CD4-positive, alpha-beta T cell treated with Interleukin-1 beta for 1 hour (primary cell): ENCODE data around the gene TLR1.
"Not testable (repeated sequence)": the region's sequence is repeated elsewhere in the genome, so short reads cannot be mapped to it uniquely, and the experiment has no call there.

Experiments used
- DNase-seq, 2 donors: peaks; one replicate each; pipeline ENCODE4 v3.0.0-alpha.2; 2020 to 2022

The TLR1 gene

GRCh38 chr4:38804654-38805295, at the start of gene TLR1:
Gene TLR1 (minus strand): TSS chr4:38804791. CDS start chr4:38798831, 5,960 bp downstream.
- DNase-seq, result peak; percentile 33 to 71

- DNase-seq, result no peak
These were observed 41.4 kb upstream of the TLR1 start for GRCh38 chr4:38846015-38846414.

DNA sequence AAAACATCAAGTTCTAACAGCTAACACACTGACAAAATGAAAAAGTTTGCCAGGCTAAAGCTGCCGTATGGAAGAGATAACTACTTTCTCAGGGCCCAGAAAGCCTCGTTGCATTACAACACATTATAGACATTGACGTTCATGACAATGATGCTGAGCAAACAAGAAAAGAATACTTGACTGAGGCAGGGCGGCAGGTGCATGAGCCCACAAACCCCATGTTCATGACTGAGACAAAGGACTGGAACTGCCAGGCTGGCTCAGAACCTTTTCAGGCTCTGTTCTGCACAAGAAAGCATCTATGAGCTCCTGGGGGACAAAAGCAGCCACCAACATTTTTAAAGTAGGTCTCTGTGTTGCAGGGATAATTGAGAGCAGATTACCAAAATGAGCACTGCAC, 38.4 kb upstream of the TLR1 start:
- no peak for DNase-seq

GRCh38 chr4:38837849-38838248, 33.3 kb upstream of the TLR1 start:
- DNase-seq, result peak in 1 of 2 donors; percentile 33

DNA sequence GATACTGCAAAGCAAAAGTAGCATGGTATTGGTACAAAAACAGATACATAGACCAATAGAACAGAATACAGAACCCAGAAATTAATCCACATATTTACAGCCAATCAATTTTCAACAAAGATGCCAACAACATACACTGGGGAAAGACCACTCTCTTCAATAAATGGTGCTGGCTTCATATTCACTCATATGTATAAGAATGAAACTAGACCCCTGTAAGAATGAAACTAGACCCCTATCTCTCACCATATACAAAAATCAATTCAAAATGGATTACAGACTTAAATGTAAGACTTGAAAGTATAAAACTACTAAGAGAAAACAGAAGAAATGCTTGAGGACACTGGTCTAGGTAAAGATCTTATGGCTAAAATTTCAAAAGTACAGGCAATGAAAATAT, 32.7 kb upstream of the TLR1 start:
- no peak for DNase-seq

DNA sequence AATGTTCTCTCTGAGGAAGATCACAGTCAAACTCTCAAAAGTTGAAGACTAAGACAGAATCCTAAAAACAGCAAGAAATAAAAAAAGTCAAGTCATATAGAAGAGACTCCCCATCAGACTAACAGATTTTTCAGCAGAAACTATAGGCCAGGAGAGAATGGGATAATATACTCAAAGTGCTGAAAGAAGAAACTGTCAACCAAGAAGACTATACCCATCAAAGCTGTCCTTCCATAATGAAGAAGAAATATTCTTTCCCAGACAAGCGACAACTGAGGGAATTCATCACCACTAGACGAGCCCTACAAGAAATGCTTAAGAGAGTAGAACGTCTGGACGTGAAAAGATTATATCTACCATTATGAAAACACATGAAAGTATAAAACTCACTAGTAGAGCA, 30.0 kb upstream of the TLR1 start:
- no peak for DNase-seq

DNA sequence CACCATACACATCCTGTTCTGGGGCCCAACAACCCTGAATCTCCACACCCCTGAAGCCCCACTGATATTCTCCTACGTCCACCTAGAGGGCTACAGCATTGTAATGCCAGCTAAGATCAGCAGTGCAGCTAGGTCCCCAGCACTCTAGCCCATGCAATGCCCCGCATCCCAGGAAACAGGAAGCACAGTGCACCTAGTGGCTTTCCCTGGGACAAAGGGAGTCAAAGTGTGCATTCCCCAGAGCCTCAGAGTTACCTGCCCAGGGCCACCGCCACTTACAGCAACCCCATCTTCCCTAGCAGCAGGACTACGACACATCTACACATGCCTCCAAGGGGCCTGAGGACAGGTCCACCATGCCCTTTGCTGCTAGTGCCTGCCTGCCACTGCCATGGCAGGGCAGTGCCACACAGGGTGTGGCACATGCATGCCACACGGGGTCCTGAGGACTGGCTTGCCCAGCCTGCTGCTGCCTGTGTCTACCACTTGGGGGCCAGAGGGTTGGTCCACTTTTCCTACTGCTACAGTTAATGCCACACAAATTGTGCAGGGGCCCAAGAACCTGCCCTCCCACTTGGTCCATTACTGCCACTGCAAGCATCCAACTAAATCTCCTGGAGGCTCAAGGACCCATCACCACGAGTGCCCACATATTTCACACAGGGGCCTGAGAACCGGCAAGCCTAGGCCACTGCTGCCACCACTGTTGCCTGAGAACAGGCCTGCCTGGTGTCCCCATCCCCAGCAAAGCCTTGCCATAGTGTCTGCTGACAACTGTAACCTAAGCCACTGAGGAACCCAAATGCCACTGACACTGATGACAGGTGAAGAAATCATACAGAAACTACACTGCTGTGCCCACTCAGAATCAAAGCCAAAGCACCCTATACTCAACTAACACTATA, 28.3 kb upstream of the TLR1 start:
- DNase-seq, result no peak

GRCh38 chr4:38832206-38832605, 27.6 kb upstream of the TLR1 start:
- DNase-seq, result no peak

DNA sequence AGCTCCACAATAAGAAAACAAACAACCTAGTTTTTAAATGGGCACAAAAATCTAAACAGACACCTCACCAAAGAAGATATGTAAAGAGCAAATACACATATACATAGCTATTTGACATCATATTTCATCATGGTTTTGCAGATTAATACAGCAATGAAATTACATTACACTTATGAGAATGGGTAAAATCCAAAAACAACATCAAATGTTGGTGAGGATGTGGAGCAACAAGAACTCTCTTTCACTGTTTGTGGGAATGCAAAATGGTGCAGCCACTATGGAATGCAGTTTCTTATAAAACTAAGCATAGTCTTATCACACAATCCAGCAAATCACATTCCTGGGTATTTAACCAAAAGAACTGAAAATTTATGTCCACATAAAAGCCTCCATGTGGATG, 27.1 kb upstream of the TLR1 start:
- DNase-seq, result no peak

- DNase-seq, result no peak
These were observed 24.6 kb upstream of the TLR1 start for GRCh38 chr4:38829237-38829636.

- DNase-seq, result no peak
These were observed 19.2 kb upstream of the TLR1 start for GRCh38 chr4:38823766-38824165.

- DNase-seq, result no peak
These were observed 18.2 kb upstream of the TLR1 start for GRCh38 chr4:38822748-38823303.

- DNase-seq, result no peak
These were observed 17.1 kb upstream of the TLR1 start for GRCh38 chr4:38821739-38822138.

DNA sequence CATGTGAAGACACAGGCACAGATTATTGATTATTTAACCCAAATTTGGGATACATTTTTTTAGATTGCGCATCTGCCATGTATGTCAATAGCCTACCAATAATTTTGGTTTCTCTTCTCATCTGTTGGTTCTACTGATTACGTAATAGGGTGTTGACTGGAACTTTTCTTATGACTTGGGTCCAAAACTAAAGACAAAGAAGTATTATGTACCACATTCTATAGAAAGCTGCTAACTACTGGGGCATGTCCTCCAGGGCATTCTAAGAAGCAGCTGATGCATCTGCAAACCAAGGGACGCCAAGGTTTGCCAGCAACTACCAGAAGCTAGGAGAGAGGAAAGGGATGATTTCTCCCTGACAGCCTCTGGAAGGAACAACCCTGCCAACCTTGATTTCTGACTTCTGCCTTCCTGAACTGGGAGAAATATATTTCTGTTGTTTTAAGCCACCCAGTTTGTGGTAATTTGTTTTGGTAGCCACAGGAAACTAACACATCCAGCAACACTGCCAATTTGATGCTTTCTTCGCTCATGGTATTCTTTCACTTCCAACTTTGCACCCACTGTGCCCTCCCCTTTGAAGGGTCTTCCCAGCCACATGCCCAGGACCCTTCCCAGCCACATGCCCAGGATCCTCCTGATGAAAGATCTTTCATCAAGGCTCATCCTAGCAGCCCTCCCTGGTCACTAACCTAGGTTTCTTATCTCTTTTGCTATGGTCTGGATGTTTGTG, 15.9 kb upstream of the TLR1 start:
- DNase-seq, result no peak

DNA sequence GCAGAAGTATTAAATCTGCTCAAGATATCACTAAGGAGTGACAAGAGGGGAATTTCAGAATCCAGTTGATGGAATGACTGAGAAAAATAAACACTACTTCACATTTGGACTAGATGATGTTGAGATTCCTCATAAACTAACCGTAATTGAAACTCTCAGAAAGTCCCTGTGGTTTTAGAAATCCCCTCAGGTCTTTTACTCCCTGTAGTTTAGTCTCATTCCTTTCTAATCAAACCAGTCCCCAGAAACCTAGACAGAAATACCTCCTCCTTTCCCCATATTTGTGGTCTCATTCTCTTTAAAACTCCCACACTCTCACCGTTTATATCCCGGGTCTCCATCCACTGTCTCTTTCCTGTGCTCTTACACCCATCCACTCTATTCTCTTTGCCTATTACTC, 15.0 kb upstream of the TLR1 start:
- DNase-seq, result no peak

DNA sequence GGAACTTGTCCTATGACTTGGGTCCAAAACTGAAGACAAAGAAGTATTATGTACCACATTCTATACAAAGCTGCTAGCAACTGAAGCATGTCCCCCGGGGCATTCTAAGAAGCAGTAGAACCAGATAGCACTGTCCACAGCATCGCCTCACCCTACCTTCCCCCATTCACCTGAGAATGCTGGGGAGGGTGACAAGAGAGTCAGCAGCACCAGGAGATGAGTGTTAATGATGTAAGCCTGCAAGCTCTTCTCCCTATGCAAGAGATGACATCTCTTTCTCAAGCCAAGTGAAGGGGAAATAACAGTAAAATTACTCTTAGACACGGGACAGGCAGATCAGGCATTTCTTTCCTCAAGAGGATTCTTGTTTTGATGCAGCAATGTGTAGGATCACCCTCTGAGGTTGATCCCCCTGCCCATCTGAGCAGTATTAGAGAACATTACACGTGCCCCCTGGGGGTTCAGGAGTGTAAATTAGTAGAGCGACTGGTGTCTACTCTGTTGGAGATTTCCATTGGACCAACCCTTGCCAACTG, 13.9 kb upstream of the TLR1 start:
- DNase-seq, result no peak

DNA sequence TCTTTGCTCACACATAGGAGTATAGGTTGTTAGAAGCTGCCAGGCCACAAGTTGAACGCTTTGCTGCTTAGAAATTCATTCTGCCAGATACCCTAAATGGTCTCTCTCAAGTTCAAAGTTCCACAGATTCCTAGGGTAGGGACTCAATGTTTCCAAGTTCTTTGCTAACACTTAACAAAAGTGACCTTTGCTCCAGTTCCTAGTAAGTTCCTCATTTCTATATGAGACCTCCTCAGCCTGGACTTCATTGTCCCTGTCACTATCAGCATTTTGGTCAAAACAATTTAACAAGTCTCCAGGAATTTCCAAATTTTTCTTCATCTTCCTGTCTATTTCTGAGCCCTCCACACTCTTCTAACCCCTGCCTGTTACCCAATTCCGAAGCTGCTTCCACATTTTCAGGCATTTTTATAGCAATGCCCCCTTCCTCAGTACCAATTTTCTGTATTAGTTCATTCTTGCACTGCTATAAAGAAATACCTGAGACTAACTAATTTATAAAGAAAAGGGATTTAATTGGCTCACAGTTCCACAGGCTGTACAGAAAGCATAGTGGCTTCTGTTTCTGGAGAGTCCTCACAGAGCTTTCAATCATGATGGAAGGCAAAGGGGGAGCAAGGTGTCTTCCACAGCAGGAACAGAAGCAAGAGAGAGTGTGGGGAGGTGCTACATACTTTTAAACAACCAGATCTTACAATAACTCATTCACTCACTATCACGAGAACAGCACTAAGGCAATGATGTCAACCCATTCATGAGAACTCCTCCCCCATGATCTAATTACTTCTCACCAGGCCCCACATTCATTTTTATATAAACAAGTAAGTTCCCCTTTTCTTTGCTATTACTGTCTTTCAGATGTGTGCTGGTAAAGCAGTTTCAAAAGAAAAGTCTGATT, 11.5 kb upstream of the TLR1 start:
- no peak for DNase-seq

GRCh38 chr4:38814386-38814785, 9.8 kb upstream of the TLR1 start:
- no peak for DNase-seq

DNA sequence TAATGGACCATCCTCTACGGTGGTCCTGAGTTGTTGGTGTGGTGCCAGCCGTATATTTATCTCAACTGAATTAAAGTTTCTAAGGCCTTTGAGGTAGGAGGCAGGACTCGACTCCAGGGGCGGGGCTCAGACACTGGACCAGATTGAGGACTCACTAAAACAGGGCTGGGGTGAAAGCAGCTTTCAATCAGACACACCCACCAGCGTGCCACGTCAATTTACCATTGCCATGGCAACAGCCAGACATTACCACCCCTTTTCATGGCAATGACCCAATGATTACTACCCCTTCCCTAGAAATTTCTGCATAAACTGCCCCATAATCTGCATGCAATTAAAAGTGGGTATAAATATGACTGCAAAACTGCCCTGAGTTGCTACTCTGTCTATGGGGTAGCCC, 6.7 kb upstream of the TLR1 start:
- no peak for DNase-seq

- DNase-seq, result not testable (repeated sequence)
These were observed 2.9 kb upstream of the TLR1 start for GRCh38 chr4:38807462-38807861.

DNA sequence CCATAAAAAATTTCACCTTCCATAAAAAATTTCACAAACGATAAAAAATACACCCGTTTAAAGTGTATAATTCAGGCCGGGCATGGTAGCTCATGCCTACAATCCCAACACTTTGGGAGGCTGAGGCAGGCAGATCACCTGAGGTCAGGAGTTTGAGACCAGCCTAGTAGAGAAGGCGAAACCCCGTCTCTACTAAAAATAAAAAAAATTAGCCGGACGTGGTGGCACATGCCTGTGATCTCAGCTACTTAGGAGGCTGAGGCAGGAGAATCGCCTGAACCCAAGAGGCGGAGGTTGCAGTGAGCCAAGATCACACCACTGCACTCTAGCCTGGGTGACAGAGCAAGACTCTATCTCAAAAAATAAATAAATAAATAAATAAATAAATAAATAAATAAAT, 1.7 kb upstream of the TLR1 start:
- not testable (repeated sequence) for DNase-seq
